ENCODE measurements around the gene RNASE7. TPM values are rescaled to one million over a fixed set of nuclear protein-coding genes. Genes with fewer than 3 reads are reported as not detected.

Gene RNASE7
- total RNA-seq, 1 donor from 2014 or later = not detected

DNA sequence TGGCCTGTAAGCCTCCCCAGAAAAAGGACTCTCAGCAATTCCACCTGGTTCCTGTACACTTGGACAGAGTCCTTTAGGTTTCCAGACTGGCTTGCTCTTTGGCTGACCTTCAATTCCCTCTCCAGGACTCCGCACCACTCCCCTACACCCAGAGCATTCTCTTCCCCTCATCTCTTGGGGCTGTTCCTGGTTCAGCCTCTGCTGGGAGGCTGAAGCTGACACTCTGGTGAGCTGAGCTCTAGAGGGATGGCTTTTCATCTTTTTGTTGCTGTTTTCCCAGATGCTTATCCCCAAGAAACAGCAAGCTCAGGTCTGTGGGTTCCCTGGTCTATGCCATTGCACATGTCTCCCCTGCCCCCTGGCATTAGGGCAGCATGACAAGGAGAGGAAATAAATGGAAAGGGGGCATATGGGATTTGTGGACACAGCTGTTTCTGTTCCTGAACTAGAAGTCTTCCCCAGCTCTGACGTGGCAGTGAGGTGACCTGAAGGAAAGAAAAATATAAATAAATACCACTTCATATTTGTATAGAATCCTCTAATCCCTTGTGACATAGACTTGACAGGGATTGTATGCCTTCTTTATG, 1.3 kb downstream of the RNASE7 start:
- Mint-ChIP-seq H3K4me1 (no peaks in the 10 kb centered on the region), H3K9me3 (no peaks in the 10 kb centered on the region), H3K27me3 (peaks cover 39% of the 10 kb centered on the region), H3K4me3 (no peak overlapping the region), H3K36me3 (ENCODE audit: low read depth) (no peaks in the 10 kb centered on the region), H3K27ac (no peak overlapping the region)
- DNase-seq = no peak
- intact Hi-C loops (cut with micrococcal nuclease) = no loop called here

DNA sequence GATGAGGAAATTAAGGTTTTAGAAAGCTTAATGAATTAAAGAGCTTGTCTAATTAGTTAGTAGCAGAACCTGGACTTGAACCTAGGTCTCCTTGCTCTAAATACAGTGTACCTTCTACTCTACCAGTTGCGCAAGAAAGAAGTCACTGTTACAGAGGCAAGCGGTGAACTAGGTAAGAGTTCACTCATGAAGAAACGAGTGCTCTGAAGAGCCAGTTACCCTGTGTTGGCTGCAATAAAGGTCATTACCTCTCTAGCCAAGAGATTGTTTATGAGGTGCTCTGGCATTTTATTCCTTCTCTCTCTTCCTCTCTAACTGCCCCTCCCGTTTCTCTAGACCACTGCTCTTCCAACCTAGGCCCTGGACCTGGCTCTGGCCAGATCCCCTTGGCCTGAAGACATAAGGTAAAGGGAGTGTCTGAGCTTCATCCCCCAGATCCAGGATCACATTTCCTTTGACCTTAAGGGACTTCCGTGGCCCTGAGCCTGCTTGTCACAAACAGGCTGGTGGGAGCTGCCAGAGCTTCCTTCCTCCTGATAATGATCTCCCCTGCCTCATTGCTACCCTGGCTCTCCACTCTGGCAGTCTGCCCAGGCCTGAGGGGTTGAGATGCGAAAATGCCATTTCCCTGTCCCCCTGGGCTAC, 1.9 kb downstream of the RNASE7 start:
- Mint-ChIP-seq H3K27ac (no peak overlapping the region), H3K4me1 (no peaks in the 10 kb centered on the region), H3K9me3 (no peaks in the 10 kb centered on the region), H3K27me3 (peaks cover 40% of the 10 kb centered on the region), H3K36me3 (ENCODE audit: low read depth) (no peaks in the 10 kb centered on the region), H3K4me3 (no peak overlapping the region)
- intact Hi-C loops (cut with micrococcal nuclease) = no loop called here
- no peak for DNase-seq

DNA sequence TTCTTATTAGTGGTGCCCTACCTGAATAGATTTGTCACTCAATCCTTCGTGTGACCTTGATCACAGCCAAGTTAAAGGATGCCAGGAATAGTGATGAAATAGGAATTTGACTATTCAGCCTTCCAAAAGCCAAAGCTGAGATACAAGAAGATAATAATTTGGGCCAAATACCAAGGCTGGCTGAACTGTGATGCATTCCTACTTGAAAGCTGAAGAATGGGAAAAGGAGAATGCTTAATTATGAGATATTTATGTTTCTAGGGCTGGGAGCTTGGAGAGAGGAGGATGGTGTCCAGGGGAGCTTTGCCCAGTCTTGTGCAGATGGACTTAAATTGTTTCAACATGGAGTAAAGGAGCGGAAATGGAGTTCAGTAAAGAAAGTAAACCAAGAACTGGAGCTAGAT, 5.2 kb downstream of the RNASE7 start:
- intact Hi-C loops (cut with micrococcal nuclease) = no loop called here
- Mint-ChIP-seq H3K36me3 (ENCODE audit: low read depth) (no peaks in the 10 kb centered on the region), H3K4me1 (no peaks in the 10 kb centered on the region), H3K27ac (no peak overlapping the region), H3K9me3 (no peaks in the 10 kb centered on the region), H3K27me3 (peaks cover 36% of the 10 kb centered on the region), H3K4me3 (no peak overlapping the region)
- DNase-seq = no peak

DNA sequence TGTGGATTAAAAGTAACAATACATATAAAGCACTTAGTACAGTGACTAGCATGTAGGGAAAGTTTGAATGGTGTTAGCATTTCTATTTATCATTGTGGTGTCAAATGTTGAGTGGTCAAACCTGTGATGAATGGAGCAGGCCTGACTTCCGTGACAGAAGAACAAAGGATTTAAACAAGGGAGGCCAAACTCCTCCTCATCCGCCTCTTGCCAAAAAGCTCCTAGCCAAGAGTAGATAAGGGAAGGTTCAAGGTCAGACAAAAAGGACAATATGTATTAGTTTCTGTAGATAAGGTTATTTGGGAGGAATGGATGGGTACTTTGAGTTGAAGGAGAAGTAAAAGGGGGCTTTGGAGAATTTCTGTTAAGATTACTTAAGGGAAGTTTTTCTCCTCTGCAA, 6.5 kb downstream of the RNASE7 start:
- no peaks in the 10 kb centered on the region for H3K4me1 Mint-ChIP-seq
- no peak overlapping the region for H3K4me3 Mint-ChIP-seq
- no peaks in the 10 kb centered on the region for H3K36me3 Mint-ChIP-seq (ENCODE audit: low read depth)
- DNase-seq = no peak
- H3K27ac Mint-ChIP-seq = no peak overlapping the region
- no peaks in the 10 kb centered on the region for H3K9me3 Mint-ChIP-seq
- H3K27me3 Mint-ChIP-seq = peaks cover 28% of the 10 kb centered on the region
- intact Hi-C loops (cut with micrococcal nuclease) = no loop called here

DNA sequence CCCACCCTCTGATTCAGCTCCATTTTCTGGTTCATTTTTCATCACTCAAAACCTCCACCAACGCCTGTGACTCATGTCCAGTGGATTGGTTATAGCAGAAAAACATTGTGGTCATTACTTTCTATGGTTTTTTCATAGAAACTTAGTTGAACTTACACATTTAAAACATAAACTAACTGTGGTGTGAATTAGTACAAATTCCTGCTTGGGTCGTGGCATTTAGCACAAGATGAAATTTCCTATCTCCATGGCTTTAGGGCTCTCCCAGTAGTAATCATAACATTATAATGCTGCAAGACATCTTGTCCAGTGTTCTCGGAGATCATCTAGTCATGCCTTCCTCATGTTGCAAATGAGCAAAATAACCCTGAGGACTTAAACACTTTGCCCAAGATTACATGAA, 7.1 kb downstream of the RNASE7 start:
- H3K9me3 Mint-ChIP-seq = no peaks in the 10 kb centered on the region
- intact Hi-C loops (cut with micrococcal nuclease) = no loop called here
- no peak overlapping the region for H3K27ac Mint-ChIP-seq
- peaks cover 26% of the 10 kb centered on the region for H3K27me3 Mint-ChIP-seq
- peaks cover 3% of the 10 kb centered on the region for H3K4me1 Mint-ChIP-seq
- H3K36me3 Mint-ChIP-seq (ENCODE audit: low read depth) = no peaks in the 10 kb centered on the region
- no peak for DNase-seq
- H3K4me3 Mint-ChIP-seq = no peak overlapping the region

DNA sequence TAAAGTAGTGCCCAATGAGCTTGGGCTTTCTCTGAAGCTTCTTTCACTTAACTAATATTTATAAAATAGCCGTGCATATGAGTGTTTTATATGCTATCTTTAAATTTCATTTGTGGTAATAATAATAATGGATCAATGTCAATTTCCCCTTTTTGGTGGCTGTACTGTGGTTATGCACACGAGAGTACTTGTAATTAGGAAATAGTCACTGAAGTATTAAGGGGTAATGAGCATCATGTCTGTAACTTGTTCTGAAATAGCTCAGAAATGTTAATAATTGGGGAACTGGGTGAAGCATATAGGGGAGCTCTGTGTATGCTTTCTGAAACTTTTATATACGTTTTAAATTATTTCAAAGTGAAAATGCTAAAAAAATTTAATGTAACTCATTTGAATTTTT, 8.4 kb downstream of the RNASE7 start:
- Mint-ChIP-seq H3K4me3 (no peak overlapping the region), H3K9me3 (no peaks in the 10 kb centered on the region), H3K36me3 (ENCODE audit: low read depth) (no peaks in the 10 kb centered on the region), H3K4me1 (peaks cover 3% of the 10 kb centered on the region), H3K27ac (no peak overlapping the region), H3K27me3 (peaks cover 13% of the 10 kb centered on the region)
- intact Hi-C loops (cut with micrococcal nuclease) = no loop called here
- DNase-seq = no peak

DNA sequence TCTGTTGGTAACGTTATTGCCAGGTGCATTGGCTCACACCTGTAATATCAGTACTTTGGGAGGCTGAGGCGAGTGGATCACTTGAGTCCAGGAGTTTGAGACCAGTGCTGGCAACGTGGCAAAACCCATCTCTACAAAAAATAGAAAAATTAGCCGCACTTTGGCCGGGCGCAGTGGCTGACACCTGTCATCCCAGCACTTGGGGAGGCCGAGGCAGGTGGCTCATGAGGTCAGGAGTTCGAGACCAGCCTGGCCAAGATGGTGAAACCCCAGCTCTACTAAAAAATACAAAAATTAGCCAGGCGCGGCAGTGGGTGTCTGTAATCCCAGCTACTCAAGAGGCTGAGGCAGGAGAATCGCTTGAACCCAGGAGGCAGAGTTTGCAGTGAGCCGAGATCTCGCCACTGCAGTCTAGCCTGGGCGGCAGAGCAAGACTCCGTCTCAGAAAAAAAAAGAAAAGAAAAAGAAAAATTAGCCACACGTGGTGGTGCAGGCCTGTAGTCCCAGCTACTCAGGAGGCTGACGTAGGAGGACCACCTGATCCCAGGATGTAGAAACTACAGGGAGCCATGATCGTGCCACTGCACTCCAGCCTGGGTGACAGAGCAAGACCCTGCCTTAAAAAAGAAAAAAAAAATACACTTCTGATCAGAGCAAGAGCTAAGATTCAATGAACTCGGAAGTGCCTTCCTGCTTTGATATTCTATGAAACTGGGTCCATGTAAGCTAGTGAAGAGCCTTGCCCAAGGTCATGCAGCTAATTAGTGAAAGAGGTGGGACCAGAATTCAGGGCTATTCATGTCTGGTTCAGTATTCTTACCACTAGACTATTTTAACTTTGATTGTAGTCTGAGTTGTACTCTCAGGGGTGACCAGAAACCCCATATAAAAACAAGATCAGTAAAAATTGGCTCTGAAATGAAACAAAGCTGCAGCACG, 11.3 kb downstream of the RNASE7 start:
- Mint-ChIP-seq H3K9me3 (no peaks in the 10 kb centered on the region), H3K36me3 (ENCODE audit: low read depth) (no peaks in the 10 kb centered on the region), H3K4me1 (peaks cover 3% of the 10 kb centered on the region), H3K27ac (no peak overlapping the region), H3K4me3 (no peak overlapping the region), H3K27me3 (peaks cover 5% of the 10 kb centered on the region)
- intact Hi-C loops (cut with micrococcal nuclease) = no loop called here
- DNase-seq = no peak

DNA sequence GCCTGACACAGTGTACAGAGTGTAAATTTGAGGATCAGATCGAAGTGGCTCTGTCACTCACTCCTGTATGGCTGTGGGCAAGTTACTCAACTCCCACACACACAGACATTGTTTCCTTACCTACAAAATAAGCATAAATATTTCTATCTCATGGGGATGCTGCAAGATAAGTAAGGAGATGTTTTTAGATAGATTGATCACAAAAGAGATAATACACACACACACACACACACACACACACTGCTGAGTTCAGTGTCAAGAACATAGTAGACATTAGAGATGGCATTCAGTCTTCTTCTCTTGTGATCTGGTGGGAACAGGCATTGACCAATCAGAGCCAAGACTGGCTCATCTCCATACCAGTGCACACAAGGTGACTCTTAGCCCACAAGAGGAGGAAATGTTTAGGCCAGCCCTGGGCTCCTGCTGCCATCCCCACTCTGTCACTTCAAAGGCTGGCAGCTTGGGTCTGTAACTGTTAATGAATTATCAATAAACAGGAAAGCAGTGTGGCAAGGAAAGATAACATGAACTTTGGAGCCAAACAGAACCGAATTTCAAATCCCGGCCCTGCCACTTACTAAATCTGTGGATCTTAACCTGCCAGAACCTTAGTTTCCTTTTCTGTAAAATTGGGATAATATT, 12.1 kb downstream of the RNASE7 start:
- H3K4me3 Mint-ChIP-seq = no peak overlapping the region
- DNase-seq = no peak
- H3K27me3 Mint-ChIP-seq = peaks cover 5% of the 10 kb centered on the region
- peaks cover 3% of the 10 kb centered on the region for H3K4me1 Mint-ChIP-seq
- H3K36me3 Mint-ChIP-seq (ENCODE audit: low read depth) = no peaks in the 10 kb centered on the region
- intact Hi-C loops (cut with micrococcal nuclease) = no loop called here
- no peaks in the 10 kb centered on the region for H3K9me3 Mint-ChIP-seq
- H3K27ac Mint-ChIP-seq = no peak overlapping the region

DNA sequence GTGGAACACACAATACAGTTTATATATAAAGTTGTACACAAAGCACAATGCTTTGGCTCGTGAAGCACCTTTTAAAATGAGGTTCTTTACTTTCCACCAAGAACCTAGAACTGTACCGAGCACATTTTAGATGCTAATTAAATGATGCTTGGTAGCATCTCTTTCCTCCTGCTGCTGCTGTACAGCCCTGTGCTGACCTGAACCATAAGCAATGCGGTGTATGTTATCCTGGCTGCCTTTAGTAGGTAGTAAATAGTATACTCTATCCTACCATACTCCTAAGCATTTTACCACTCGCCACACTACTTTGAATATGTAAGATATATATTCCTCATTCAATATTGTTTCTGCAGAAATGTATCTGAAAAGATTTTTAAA, 12.6 kb downstream of the RNASE7 start:
- Mint-ChIP-seq H3K36me3 (ENCODE audit: low read depth) (no peaks in the 10 kb centered on the region), H3K27ac (no peak overlapping the region), H3K27me3 (peaks cover 5% of the 10 kb centered on the region), H3K4me3 (no peak overlapping the region), H3K9me3 (no peaks in the 10 kb centered on the region), H3K4me1 (peaks cover 3% of the 10 kb centered on the region)
- DNase-seq = no peak
- intact Hi-C loops (cut with micrococcal nuclease) = no loop called here

DNA sequence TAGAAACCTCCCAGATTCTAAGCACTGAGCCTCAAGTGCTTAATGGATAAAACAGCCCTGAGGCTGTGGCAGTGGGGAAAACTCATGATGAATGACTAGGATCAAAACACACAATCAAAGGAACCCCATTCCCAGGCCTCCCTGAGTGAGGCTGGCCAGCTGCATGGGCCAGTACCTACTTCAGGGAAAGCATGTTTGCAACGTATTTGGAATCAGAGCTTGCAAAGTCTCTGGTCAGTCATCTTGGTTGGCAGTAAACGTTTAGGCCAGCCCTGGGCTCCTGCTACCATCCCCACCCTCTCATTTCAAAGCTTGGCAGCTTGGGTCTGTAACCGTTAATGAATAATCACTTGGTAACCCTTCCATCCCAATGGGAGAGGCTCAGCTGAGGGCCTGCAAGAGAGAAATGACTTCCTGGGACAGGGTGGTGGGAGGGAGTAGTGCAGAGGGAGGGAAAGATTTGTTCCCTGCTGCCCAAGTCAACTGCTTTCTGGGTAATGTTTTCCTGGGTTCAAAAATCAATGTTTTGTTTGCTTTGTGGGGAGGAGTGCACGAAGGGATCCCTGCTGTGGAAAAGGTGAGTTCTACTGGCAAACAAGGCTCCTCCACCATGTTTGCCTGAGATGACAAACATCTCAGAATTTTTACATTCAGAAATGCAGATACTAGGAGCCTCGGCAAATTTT, 13.4 kb downstream of the RNASE7 start:
- no peak overlapping the region for H3K27ac Mint-ChIP-seq
- no peak for DNase-seq
- H3K4me3 Mint-ChIP-seq = no peak overlapping the region
- H3K36me3 Mint-ChIP-seq (ENCODE audit: low read depth) = no peaks in the 10 kb centered on the region
- H3K4me1 Mint-ChIP-seq = peaks cover 3% of the 10 kb centered on the region
- intact Hi-C loops (cut with micrococcal nuclease) = no loop called here
- H3K9me3 Mint-ChIP-seq = no peaks in the 10 kb centered on the region
- peaks cover 8% of the 10 kb centered on the region for H3K27me3 Mint-ChIP-seq

DNA sequence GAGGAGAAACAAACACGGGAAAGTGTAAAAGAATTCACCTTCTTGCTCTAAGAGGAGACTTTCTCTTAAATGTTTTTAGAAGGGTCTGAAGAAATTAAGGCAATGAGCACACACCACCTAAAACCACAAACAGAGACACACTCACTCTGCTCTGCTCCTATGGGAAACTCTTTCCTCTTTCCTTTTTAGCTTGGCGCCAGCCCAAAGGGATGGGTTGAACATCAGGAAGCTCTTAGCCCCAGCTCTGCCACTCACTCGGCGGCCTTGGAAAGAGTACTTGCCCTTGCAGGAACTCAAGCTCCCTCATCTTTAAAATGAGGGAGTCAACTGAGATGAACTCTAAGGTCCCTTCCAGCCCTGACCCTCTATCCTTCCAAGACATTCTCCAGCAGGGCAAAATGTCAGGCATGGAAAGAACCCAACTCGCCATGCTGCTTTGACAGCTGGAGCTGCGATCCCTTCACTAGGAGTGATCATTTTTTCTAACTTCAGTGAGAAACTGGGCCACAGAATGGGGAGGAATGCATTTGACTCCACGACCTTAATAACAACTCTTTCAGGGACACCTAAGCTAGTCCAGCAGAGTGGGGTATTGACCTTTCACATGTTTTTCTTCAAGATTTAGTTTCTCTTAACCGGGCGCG, 14.5 kb downstream of the RNASE7 start:
- no peak overlapping the region for H3K4me3 Mint-ChIP-seq
- intact Hi-C loops (cut with micrococcal nuclease) = no loop called here
- H3K4me1 Mint-ChIP-seq = peaks cover 3% of the 10 kb centered on the region
- no peak for DNase-seq
- peaks cover 12% of the 10 kb centered on the region for H3K27me3 Mint-ChIP-seq
- no peaks in the 10 kb centered on the region for H3K36me3 Mint-ChIP-seq (ENCODE audit: low read depth)
- no peaks in the 10 kb centered on the region for H3K9me3 Mint-ChIP-seq
- no peak overlapping the region for H3K27ac Mint-ChIP-seq

DNA sequence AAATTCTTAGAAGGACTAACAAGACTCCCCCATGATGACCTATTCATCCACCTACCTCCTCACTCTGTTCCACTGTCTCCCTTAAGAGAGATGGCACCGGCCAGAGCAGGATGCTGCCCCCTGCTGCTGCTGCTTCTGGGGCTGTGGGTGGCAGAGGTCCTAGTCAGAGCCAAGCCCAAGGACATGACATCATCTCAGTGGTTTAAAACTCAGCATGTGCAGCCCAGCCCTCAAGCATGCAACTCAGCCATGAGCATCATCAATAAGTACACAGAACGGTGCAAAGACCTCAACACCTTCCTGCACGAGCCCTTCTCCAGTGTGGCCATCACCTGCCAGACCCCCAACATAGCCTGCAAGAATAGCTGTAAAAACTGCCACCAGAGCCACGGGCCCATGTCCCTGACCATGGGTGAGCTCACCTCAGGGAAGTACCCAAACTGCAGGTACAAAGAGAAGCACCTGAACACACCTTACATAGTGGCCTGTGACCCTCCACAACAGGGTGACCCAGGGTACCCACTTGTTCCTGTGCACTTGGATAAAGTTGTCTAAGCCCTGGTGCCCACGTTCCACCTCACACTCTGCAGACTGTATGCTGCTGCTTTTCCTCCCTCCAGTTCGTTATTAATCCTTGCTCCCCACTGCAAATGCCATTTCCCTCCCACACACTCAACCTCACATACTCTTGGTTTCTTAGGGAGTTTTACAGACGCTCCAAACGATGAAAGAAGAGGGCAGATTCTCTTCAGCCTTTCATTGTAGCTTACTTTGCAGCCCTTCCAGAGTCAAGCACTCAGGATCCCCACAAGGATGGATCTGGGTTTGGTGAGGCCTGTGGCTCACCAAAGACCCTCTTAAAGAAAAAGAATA, 15.9 kb downstream of the RNASE7 start, which contains the start of gene RNASE8:
Gene RNASE8, plus strand, starts transcription at position 20 of the 873 bp plus-strand sequence. Its CDS starts 71 bp downstream, at position 91.
- no peak for DNase-seq
- Mint-ChIP-seq H3K4me3 (no peak within 1 kb of the TSS), H3K27ac (no peak within 1 kb of the TSS), H3K4me1 (peaks cover 3% of the 10 kb centered on the region), H3K27me3 (peaks cover 20% of the 10 kb centered on the region), H3K9me3 (no peaks in the 10 kb centered on the region), H3K36me3 (ENCODE audit: low read depth) (no peaks in the 10 kb centered on the region)
- intact Hi-C loops (cut with micrococcal nuclease) = no loop called here
